H9 (cell line): ENCODE data around the gene TMCO4. TPM values are rescaled to one million over a fixed set of nuclear protein-coding genes. Genes with fewer than 3 reads are reported as not detected.

ENCODE experiments used
- DNase-seq: peaks from one replicate; pipeline ENCODE4 v3.0.0-alpha.2; 2017
- H2AFZ ChIP-seq: one replicate; pipeline ENCODE4 v1.6.1; 2013; ENCODE audit warnings: mild to moderate bottlenecking, low read length, control low read depth, moderate library complexity
- H2AK5ac ChIP-seq: 2 replicates; pipeline ENCODE4 v1.6.1; 2013; ENCODE audit warnings: low read length, control low read depth, mixed read lengths; ENCODE audit not compliant: insufficient read length
- H2BK120ac ChIP-seq: one replicate; pipeline ENCODE4 v1.6.1; 2013; ENCODE audit warnings: low read depth, mild to moderate bottlenecking, low read length, control low read depth, inconsistent platforms; ENCODE audit not compliant: poor library complexity, severe bottlenecking
- H2BK12ac ChIP-seq: 2 replicates; pipeline ENCODE4 v1.6.1; 2013; ENCODE audit warnings: low read length, control low read depth, mixed read lengths, low read depth; ENCODE audit not compliant: insufficient read length
- H2BK15ac ChIP-seq: 2 replicates; pipeline ENCODE4 v1.6.1; 2013; ENCODE audit warnings: low read depth, low read length, control low read depth
- H2BK20ac ChIP-seq: one replicate; pipeline ENCODE4 v1.6.1; 2013; ENCODE audit warnings: low read depth, mild to moderate bottlenecking, low read length, control low read depth, inconsistent platforms; ENCODE audit not compliant: poor library complexity, severe bottlenecking
- H2BK5ac ChIP-seq: 2 replicates; pipeline ENCODE4 v1.6.1; 2013; ENCODE audit warnings: low read length, control low read depth, mixed read lengths; ENCODE audit not compliant: insufficient read length
- H3K14ac ChIP-seq: 2 replicates; pipeline ENCODE4 v1.6.1; 2013; ENCODE audit warnings: low read length, control low read depth; ENCODE audit not compliant: insufficient read depth
- H3K18ac ChIP-seq: 2 replicates; pipeline ENCODE4 v1.6.1; 2013; ENCODE audit warnings: low read depth, mild to moderate bottlenecking, mixed read lengths, low read length, control low read depth; ENCODE audit not compliant: insufficient read length
- H3K23ac ChIP-seq: 2 replicates; pipeline ENCODE4 v1.6.1; 2013; ENCODE audit warnings: low read length, control low read depth, mixed read lengths, low read depth; ENCODE audit not compliant: insufficient read length
- H3K23me2 ChIP-seq: 2 replicates; pipeline ENCODE4 v1.6.1; 2013; ENCODE audit warnings: low read depth, mild to moderate bottlenecking, mixed read lengths, low read length, control low read depth; ENCODE audit not compliant: insufficient read length, poor library complexity, severe bottlenecking
- H3K27ac ChIP-seq: 2 replicates; pipeline ENCODE4 v1.5.1; 2013; ENCODE audit warnings: low read length, control low read depth, mixed read lengths, low read depth; ENCODE audit not compliant: insufficient read length
- H3K27me3 ChIP-seq: 2 replicates; pipeline ENCODE4 v1.6.1; 2013; ENCODE audit warnings: low read length, control low read depth, inconsistent platforms; ENCODE audit not compliant: insufficient read depth
- H3K4ac ChIP-seq: 2 replicates; pipeline ENCODE4 v1.6.1; 2013; ENCODE audit warnings: low read depth, mild to moderate bottlenecking, control low read depth, inconsistent platforms, low read length, moderate library complexity
- H3K4me1 ChIP-seq: 2 replicates; pipeline ENCODE4 v1.6.1; 2013; ENCODE audit warnings: low read length, control low read depth, inconsistent platforms; ENCODE audit not compliant: insufficient read depth
- H3K4me2 ChIP-seq: 2 replicates; pipeline ENCODE4 v1.6.1; 2013; ENCODE audit warnings: low read length, control low read depth, mixed read lengths; ENCODE audit not compliant: insufficient read length, insufficient read depth
- H3K56ac ChIP-seq: 2 replicates; pipeline ENCODE4 v1.6.1; 2013; ENCODE audit warnings: low read depth, mild to moderate bottlenecking, mixed read lengths, low read length, control low read depth; ENCODE audit not compliant: insufficient read length
- H3K79me1 ChIP-seq: 2 replicates; pipeline ENCODE4 v1.6.1; 2013; ENCODE audit warnings: low read depth, mild to moderate bottlenecking, moderate library complexity, low read length, control low read depth, inconsistent platforms; ENCODE audit not compliant: insufficient read depth, poor library complexity, severe bottlenecking
- H3K79me2 ChIP-seq: 2 replicates; pipeline ENCODE4 v1.6.1; 2013; ENCODE audit warnings: low read length, control low read depth, inconsistent platforms; ENCODE audit not compliant: insufficient read depth
- H3K9ac ChIP-seq: 2 replicates; pipeline ENCODE4 v1.6.1; 2013; ENCODE audit warnings: low read length, control low read depth, mixed read lengths; ENCODE audit not compliant: insufficient read length; ENCODE audit errors: extremely low read depth
- H3K9me3 ChIP-seq: one replicate; pipeline ENCODE4 v1.6.1; 2013; ENCODE audit warnings: low read depth, low read length, inconsistent platforms; ENCODE audit not compliant: control insufficient read depth
- H3T11ph ChIP-seq: one replicate; pipeline ENCODE4 v1.6.1; 2013; ENCODE audit warnings: mild to moderate bottlenecking, low read length, control low read depth, inconsistent platforms
- H4K20me1 ChIP-seq: one replicate; pipeline ENCODE4 v1.6.1; 2013; ENCODE audit not compliant: control insufficient read depth, insufficient read length, insufficient read depth
- H4K5ac ChIP-seq: 2 replicates; pipeline ENCODE4 v1.6.1; 2013; ENCODE audit warnings: low read depth, mild to moderate bottlenecking, mixed read lengths, low read length, control low read depth; ENCODE audit not compliant: insufficient read length
- H4K8ac ChIP-seq: replicated peaks from 2 replicates; pipeline ENCODE4 v1.6.1; 2013; ENCODE audit warnings: low read length, control low read depth, mixed read lengths, low read depth; ENCODE audit not compliant: insufficient read length
- H4K91ac ChIP-seq: 2 replicates; pipeline ENCODE4 v1.6.1; 2013; ENCODE audit warnings: low read depth, mild to moderate bottlenecking, moderate library complexity, mixed read lengths, low read length, control low read depth; ENCODE audit not compliant: insufficient read length
- H3K27ac Mint-ChIP-seq, 3 experiments: 2 replicates in 2 of 3; 3 replicates in 1 of 3; pipeline ENCODE4 v1.8.0; 2020 to 2021; ENCODE audit warnings: mixed read lengths in 3 of 3, mild to moderate bottlenecking in 1 of 3, moderate library complexity in 1 of 3
- H3K27me3 Mint-ChIP-seq: 2 replicates; pipeline ENCODE4 v1.8.0; 2021; ENCODE audit warnings: low read depth, mild to moderate bottlenecking, moderate library complexity, mixed read lengths
- H3K36me3 Mint-ChIP-seq, 3 experiments: 2 replicates in 2 of 3; 3 replicates in 1 of 3; pipeline ENCODE4 v1.8.0; 2020 to 2021; ENCODE audit warnings: low read depth in 3 of 3, mixed read lengths in 3 of 3; ENCODE audit not compliant: insufficient read depth in 1 of 3
- H3K4me1 Mint-ChIP-seq, 2 experiments: 2 replicates each; pipeline ENCODE4 v1.8.0; 2020; ENCODE audit warnings: mixed read lengths in 2 of 2
- H3K4me3 Mint-ChIP-seq, 2 experiments: 2 replicates in 1 of 2; 3 replicates in 1 of 2; pipeline ENCODE4 v1.8.0; 2020 to 2021; ENCODE audit warnings: mild to moderate bottlenecking in 2 of 2, mixed read lengths in 2 of 2, moderate library complexity in 1 of 2
- H3K9me3 Mint-ChIP-seq, 2 experiments: 2 replicates in 1 of 2; 3 replicates in 1 of 2; pipeline ENCODE4 v1.8.0; 2020; ENCODE audit warnings: mild to moderate bottlenecking in 2 of 2, mixed read lengths in 2 of 2, moderate library complexity in 1 of 2
- CTCF ChIP-seq: fragments of 200-600 bp; sonication (generic); conservative IDR thresholded peaks from 3 replicates; pipeline ENCODE4 v1.8.0; 2021; ENCODE audit warnings: antibody characterized with exemption, mild to moderate bottlenecking
- WGBS: extraction: QIAGEN DNeasy Blood & Tissue Kit; methylation state at CpG from one replicate; pipeline ENCODE4 v1.1.7; 2013; ENCODE audit warnings: missing lambda C conversion rate, low lambda C conversion rate, mixed read lengths; ENCODE audit not compliant: insufficient read length; ENCODE audit errors: extremely low coverage; 5-methylcytosine and 5-hydroxymethylcytosine counted together
- total RNA-seq: library from RNA; stranded (reverse); gene quantifications from 2 replicates; pipeline ENCODE4 v1.2.1, GENCODE V29; 2021

The TMCO4 gene
- total RNA-seq, 1 experiment from 2014 or later, result 4.0 TPM

- Mint-ChIP-seq H3K27ac (no peak overlapping the region), H3K9me3 (no peaks in the 10 kb centered on the region), H3K27me3 (peaks cover 86% of the 10 kb centered on the region), H3K36me3 (peaks cover 0 to 2% (median 0%) of the 10 kb centered on the region in 3 experiments; a peak in 1 of 7 replicates), H3K4me1 (peaks cover 2 to 8% of the 10 kb centered on the region in 2 experiments; a peak in 3 of 4 replicates), H3K4me3 (no peak overlapping the region)
- no peak overlapping the region for H3K9ac ChIP-seq
- H3T11ph ChIP-seq, result no peak overlapping the region
- no peak overlapping the region for H3K27ac ChIP-seq
- H3K23me2 ChIP-seq, result no peaks in the 10 kb centered on the region
- no peak overlapping the region for H3K4ac ChIP-seq
- no peak overlapping the region for H2AK5ac ChIP-seq
- no peaks in the 10 kb centered on the region for H3K79me2 ChIP-seq
- H3K18ac ChIP-seq, result no peak overlapping the region
- no peaks in the 10 kb centered on the region for H3K79me1 ChIP-seq
- no peak overlapping the region for H3K56ac ChIP-seq
- no peak overlapping the region for H2AFZ ChIP-seq
- no peak overlapping the region for H2BK120ac ChIP-seq
- no peak for DNase-seq
- H2BK20ac ChIP-seq, result no peak overlapping the region
- no peak overlapping the region for H4K91ac ChIP-seq
- H3K4me2 ChIP-seq, result no peak overlapping the region
- H4K20me1 ChIP-seq, result no peaks in the 10 kb centered on the region
- no peak overlapping the region for H2BK5ac ChIP-seq
- no peak overlapping the region for H4K8ac ChIP-seq
- no peak overlapping the region for H2BK15ac ChIP-seq
- peaks cover 10% of the 10 kb centered on the region; the same call in 1 of the 2 replicates for H3K27me3 ChIP-seq
- H4K5ac ChIP-seq, result no peak overlapping the region
- no CpG with 5 or more reads among the region's 4 CpGs for WGBS
- H3K9me3 ChIP-seq, result no peaks in the 10 kb centered on the region
- no peak overlapping the region for H2BK12ac ChIP-seq
- no peak for TF ChIP-seq CTCF
- H3K14ac ChIP-seq, result no peak overlapping the region
- H3K23ac ChIP-seq, result no peak overlapping the region
- no peaks in the 10 kb centered on the region for H3K4me1 ChIP-seq
Observed at GRCh38 chr1:19670787-19671186, 128.9 kb downstream of the TMCO4 start.
